A673 (cell line): ENCODE results near the gene BMP5.

Experiments used
- CTCF ChIP-seq: fragments of 300-800, 200-600 bp; sonication (generic); conservative IDR thresholded peaks from 2 replicates; pipeline ENCODE4 v1.5.1; 2017; ENCODE audit warnings: low read depth, mild to moderate bottlenecking, antibody characterized with exemption, low read length, moderate library complexity, mixed read lengths
- EZH2 ChIP-seq: fragments of 200-600 bp; sonication (generic); IDR thresholded peaks from 2 replicates; pipeline ENCODE4 v1.6.1; 2017; ENCODE audit warnings: borderline replicate concordance, low read depth, mild to moderate bottlenecking, mixed read lengths, antibody characterized with exemption, low read length; ENCODE audit not compliant: poor library complexity, severe bottlenecking

GRCh38 chr6:55827818-55828522, 47.4 kb downstream of the BMP5 start:
- TF ChIP-seq CTCF (no peak), EZH2 (no peak)
